ENCODE results near the gene CALR3. TPM values are rescaled to one million over a fixed set of nuclear protein-coding genes. Genes with fewer than 3 reads are reported as not detected.
"Not testable (repeated sequence)": the region's sequence is repeated elsewhere in the genome, so short reads cannot be mapped to it uniquely, and the experiment has no call there.

Gene CALR3, protein sequence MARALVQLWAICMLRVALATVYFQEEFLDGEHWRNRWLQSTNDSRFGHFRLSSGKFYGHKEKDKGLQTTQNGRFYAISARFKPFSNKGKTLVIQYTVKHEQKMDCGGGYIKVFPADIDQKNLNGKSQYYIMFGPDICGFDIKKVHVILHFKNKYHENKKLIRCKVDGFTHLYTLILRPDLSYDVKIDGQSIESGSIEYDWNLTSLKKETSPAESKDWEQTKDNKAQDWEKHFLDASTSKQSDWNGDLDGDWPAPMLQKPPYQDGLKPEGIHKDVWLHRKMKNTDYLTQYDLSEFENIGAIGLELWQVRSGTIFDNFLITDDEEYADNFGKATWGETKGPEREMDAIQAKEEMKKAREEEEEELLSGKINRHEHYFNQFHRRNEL
- polyA plus RNA-seq (2011; rRNA removed) (not detected in 2 replicates), polyA minus RNA-seq (2011; rRNA and poly(A)+ RNA removed) (not detected in 2 replicates)

DNA sequence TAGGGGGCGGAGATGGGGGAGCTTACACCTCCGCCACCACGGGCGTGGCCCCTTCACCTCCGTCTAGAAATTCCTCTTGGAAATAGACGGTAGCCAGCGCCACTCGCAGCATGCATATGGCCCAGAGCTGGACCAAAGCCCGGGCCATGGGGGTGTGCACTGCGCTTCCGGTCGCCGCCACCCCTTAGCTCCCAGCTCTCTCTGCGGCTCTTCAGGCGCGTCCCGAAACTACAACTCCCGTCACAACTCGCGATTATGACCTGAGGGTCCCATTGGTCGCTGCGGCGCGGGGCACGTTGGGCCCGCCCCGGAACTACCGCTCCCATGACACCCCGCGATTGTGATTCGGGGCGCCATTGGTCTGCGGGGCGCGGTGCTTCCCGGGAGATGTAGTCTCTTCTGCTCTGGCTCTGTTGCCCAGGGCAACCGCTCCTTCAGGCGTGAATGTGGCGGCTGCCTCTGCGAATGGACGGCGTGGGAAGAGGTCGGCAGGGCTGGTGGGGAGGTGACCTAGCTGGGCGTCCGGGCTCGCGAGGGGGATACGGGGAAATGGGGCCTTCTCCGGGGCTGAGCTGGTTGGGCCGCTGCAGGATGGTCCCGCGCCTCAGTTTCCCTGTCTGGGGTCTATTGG is at the start of gene CALR3, which contains the start of gene C19orf44:
Gene CALR3 (minus strand): TSS at position 186 of the 631 bp plus-strand sequence. CDS start 38 bp downstream, at position 148.
Gene C19orf44 (plus strand): TSS at position 413 of the 631 bp plus-strand sequence. CDS start 4,399 bp downstream, outside the sequence.
- Histone ChIP-seq H3K27me3 (ENCODE audit: control insufficient read depth, insufficient read depth, low read length) (no peaks in the 10 kb centered on the region), H3K27ac (ENCODE audit: low read depth, low read length) (peak within 1 kb of the TSS; percentile 52), H3K4me3 (ENCODE audit: low read depth, low read length) (peak within 1 kb of the TSS; percentile 94), H3K9me3 (ENCODE audit: control insufficient read depth, insufficient read depth, low read length) (no peaks in the 10 kb centered on the region)
- POLR2A ChIA-PET, result interaction anchor here (0.5 to 1.6 kb wide), 7 partner anchors 10 to 131 kb away, joined by 3 to 15 read pairs (median 4); no protein-coding TSS in a partner anchor
- CTCF ChIA-PET, result interaction anchor here (0.6 kb wide), 1 partner anchor 10 kb away, joined by 3 read pairs; no protein-coding TSS in a partner anchor
- TF ChIP-seq, protein P1, sequence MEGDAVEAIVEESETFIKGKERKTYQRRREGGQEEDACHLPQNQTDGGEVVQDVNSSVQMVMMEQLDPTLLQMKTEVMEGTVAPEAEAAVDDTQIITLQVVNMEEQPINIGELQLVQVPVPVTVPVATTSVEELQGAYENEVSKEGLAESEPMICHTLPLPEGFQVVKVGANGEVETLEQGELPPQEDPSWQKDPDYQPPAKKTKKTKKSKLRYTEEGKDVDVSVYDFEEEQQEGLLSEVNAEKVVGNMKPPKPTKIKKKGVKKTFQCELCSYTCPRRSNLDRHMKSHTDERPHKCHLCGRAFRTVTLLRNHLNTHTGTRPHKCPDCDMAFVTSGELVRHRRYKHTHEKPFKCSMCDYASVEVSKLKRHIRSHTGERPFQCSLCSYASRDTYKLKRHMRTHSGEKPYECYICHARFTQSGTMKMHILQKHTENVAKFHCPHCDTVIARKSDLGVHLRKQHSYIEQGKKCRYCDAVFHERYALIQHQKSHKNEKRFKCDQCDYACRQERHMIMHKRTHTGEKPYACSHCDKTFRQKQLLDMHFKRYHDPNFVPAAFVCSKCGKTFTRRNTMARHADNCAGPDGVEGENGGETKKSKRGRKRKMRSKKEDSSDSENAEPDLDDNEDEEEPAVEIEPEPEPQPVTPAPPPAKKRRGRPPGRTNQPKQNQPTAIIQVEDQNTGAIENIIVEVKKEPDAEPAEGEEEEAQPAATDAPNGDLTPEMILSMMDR (IDR thresholded peaks at IDR 0.05; ENCODE audit: low read depth, low read length), result no peak
- DNase-seq (ENCODE audit: low read depth, low spot score), result peak; percentile 96

DNA sequence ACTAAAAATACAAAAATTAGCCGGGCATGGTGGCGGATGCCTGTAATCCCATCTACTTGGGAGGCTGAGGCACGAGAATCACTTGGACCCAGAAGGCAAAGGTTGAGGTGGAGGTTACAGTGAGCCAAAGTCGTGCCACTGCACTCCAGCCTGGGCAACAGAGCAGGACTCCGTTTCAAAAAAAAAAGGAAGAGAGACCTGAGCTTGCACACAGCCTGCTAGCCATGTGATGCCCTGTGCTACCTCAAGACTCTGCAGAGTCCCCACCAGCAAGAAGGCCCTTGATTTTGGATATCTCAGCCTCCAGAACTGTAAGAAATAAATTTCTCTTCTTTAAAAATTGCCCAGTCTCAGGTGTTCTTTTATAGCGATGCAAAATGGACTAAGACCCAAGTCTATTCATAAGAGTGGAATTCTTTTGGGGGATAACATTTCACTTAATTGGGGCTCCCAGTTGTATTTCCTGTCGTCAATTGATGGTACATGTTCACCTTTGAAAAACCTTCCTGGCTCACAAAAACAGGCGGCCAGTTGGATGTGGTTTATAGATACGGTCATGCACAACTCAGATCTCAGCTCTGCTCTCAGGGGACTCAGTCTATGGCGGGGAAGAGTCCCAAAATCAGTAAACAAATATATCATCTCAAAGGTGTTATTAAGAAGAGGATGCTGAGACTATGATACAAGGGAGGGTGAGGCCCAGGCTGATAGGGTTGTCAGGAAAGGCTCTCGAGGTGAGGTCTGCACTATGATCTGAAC is 48.7 kb upstream of the CALR3 start:
- TF ChIP-seq, protein P1 (IDR thresholded peaks at IDR 0.05; ENCODE audit: low read depth, low read length), result no peak
- DNase-seq (ENCODE audit: low read depth, low spot score), result no peak
- no peaks in the 10 kb centered on the region for H3K27me3 ChIP-seq (ENCODE audit: control insufficient read depth, insufficient read depth, low read length)
- H3K27ac ChIP-seq (ENCODE audit: low read depth, low read length), result no peak overlapping the region
- CTCF ChIA-PET, result interaction anchor here (0.6 kb wide), 1 partner anchor 290 kb away, joined by 4 read pairs; no protein-coding TSS in a partner anchor
- H3K4me3 ChIP-seq (ENCODE audit: low read depth, low read length), result no peak overlapping the region
- POLR2A ChIA-PET, result interaction anchor here (0.6 kb wide), 1 partner anchor 410 kb away, joined by 5 read pairs; no protein-coding TSS in a partner anchor
- no peaks in the 10 kb centered on the region; the same call in 1 of the 2 replicates for H3K9me3 ChIP-seq (ENCODE audit: control insufficient read depth, insufficient read depth, low read length)

DNA sequence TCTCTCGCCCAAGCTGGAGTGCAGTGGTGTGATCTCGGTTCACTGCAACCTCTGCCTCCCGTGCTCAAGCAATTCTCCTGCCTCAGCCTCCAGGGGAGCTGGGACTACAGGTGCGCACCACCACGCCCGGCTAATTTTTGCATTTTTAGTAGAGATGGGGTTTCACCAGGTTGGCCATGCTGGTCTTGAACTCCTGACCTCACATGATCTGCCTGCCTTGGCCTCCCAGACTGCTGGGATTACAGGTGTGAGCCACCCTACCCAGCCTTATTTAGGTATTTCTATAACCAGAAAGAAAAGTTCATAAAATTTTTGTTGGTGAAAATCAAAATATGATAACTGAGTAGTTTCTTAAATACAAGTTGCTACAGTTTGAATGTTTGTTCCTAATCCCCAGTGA is 47.8 kb upstream of the CALR3 start:
- H3K9me3 ChIP-seq (ENCODE audit: control insufficient read depth, insufficient read depth, low read length); CTCF ChIA-PET; H3K27me3 ChIP-seq (ENCODE audit: control insufficient read depth, insufficient read depth, low read length); DNase-seq (ENCODE audit: low read depth, low spot score); H3K27ac ChIP-seq (ENCODE audit: low read depth, low read length): not testable (repeated sequence)
- POLR2A ChIA-PET, result interaction anchor here (0.6 to 1.1 kb wide), 8 partner anchors 27 to 672 kb away, joined by 3 to 6 read pairs (median 4); partner anchors contain the start of genes C19orf44 and CALR3
- peak overlapping the region; percentile 92; the same call in 1 of the 2 replicates for H3K4me3 ChIP-seq (ENCODE audit: low read depth, low read length)

DNA sequence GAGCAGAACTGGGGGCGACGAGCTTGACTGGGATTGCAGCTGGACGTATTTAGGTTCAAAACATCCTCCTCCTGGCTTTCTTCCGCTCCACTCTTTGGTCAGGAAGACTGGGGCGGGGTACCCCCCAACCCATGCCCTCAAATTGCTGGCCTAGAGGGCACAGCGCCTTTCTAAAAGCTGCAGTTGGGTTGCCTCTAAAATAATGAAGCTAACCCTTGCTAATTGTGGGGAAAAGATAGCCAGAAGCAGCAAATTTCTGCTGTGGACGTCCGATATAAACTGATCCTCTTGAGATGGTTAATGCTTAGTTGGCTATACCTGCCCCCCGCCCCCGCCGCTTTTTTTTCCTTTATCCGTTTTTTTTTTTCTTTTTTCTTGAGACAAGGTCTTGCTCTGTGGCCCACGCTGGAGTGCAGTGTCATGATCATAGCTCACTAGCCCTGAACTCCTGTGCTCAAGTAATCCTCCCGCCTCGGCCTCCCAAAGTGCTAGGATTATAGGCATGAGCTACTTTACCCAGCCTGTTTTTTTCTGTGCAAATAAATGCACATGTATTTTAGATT is 47.0 kb upstream of the CALR3 start:
- POLR2A ChIA-PET, result interaction anchor here (0.6 to 1.1 kb wide), 7 partner anchors 39 to 236 kb away, joined by 3 to 6 read pairs (median 4); partner anchors contain the start of genes C19orf44 and CALR3
- H3K9me3 ChIP-seq (ENCODE audit: control insufficient read depth, insufficient read depth, low read length), result peaks cover 2% of the 10 kb centered on the region; the same call in 1 of the 2 replicates
- CTCF ChIA-PET, result interaction anchor here (0.7 kb wide), 1 partner anchor 10 kb away, joined by 3 read pairs; no protein-coding TSS in a partner anchor
- peak overlapping the region; percentile 3 for H3K27ac ChIP-seq (ENCODE audit: low read depth, low read length)
- H3K27me3 ChIP-seq (ENCODE audit: control insufficient read depth, insufficient read depth, low read length), result no peaks in the 10 kb centered on the region
- H3K4me3 ChIP-seq (ENCODE audit: low read depth, low read length), result peak overlapping the region; percentile 92
- TF ChIP-seq, protein P1 (IDR thresholded peaks at IDR 0.05; ENCODE audit: low read depth, low read length), result no peak
- DNase-seq (ENCODE audit: low read depth, low spot score), result no peak

All from AG04450 (cell line).